ENCODE measurements around the gene PIGBOS1. TPM values are rescaled to one million over a fixed set of nuclear protein-coding genes. Genes with fewer than 3 reads are reported as not detected.

Gene PIGBOS1
- total RNA-seq, 1 donor from 2014 or later, result 8.9 TPM

GRCh38 chr15:55343168-55343567 is 24.2 kb upstream of the PIGBOS1 start:
- Mint-ChIP-seq H3K4me3 (ENCODE audit: unreplicated experiment) (no peak overlapping the region), H3K36me3 (ENCODE audit: low read depth, unreplicated experiment) (peaks cover 2% of the 10 kb centered on the region), H3K4me1 (ENCODE audit: low read depth, unreplicated experiment) (peaks cover 5% of the 10 kb centered on the region), H3K27ac (ENCODE audit: unreplicated experiment) (no peak overlapping the region), H3K9me3 (ENCODE audit: unreplicated experiment) (no peaks in the 10 kb centered on the region), H3K27me3 (ENCODE audit: low read depth, unreplicated experiment) (no peaks in the 10 kb centered on the region)
- Histone ChIP-seq H3K36me3 (ENCODE audit: insufficient read depth, low read length) (no peaks in the 10 kb centered on the region), H3K4me2 (ENCODE audit: low read length) (no peak overlapping the region), H3K79me2 (ENCODE audit: insufficient read depth, low read length) (no peaks in the 10 kb centered on the region), H3K4me3 (ENCODE audit: insufficient read depth, low read depth, low read length) (no peak overlapping the region), H3K9me3 (ENCODE audit: insufficient read depth, low read depth, low read length) (no peaks in the 10 kb centered on the region), H3K9ac (ENCODE audit: low read length) (no peak overlapping the region), H3K4me1 (ENCODE audit: insufficient read depth, low read length) (no peaks in the 10 kb centered on the region), H3K27ac (ENCODE audit: low read depth, low read length) (no peak overlapping the region), H3K27me3 (ENCODE audit: insufficient read depth, low read length) (no peaks in the 10 kb centered on the region), H2AFZ (ENCODE audit: low read depth, low read length) (no peak overlapping the region), H4K20me1 (ENCODE audit: insufficient read depth, low read length) (no peaks in the 10 kb centered on the region)
- FAIRE-seq, result no peak
- TF ChIP-seq, protein P1, sequence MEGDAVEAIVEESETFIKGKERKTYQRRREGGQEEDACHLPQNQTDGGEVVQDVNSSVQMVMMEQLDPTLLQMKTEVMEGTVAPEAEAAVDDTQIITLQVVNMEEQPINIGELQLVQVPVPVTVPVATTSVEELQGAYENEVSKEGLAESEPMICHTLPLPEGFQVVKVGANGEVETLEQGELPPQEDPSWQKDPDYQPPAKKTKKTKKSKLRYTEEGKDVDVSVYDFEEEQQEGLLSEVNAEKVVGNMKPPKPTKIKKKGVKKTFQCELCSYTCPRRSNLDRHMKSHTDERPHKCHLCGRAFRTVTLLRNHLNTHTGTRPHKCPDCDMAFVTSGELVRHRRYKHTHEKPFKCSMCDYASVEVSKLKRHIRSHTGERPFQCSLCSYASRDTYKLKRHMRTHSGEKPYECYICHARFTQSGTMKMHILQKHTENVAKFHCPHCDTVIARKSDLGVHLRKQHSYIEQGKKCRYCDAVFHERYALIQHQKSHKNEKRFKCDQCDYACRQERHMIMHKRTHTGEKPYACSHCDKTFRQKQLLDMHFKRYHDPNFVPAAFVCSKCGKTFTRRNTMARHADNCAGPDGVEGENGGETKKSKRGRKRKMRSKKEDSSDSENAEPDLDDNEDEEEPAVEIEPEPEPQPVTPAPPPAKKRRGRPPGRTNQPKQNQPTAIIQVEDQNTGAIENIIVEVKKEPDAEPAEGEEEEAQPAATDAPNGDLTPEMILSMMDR (IDR thresholded peaks at IDR 0.05; ENCODE audit: insufficient read depth, low read depth, low read length), result no peak
- TF ChIP-seq EZH2 (IDR thresholded peaks at IDR 0.05; ENCODE audit: insufficient read depth, low read length), result no peak
- DNase-seq (ENCODE audit: low read depth), result no peak

DNA sequence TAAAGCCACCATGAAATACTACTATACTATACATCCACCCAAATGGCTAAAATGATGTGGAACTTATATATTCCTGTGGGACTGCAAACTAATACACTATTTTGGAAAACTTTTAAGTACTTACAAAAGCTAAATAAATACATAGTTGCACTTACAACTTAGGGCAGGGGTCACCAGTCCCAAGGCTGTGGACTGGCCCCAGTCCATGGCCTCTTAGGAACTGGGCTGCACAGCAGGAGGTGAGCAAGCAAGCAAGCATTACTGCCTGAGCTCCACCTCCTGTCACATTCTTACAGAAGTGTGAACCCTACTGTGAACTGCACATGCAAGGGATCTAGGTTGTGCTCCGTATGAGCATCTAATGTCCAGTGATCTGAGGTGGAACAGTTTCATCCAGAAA is 18.2 kb upstream of the PIGBOS1 start:
- H3K9me3 ChIP-seq (ENCODE audit: insufficient read depth, low read depth, low read length), result no peaks in the 10 kb centered on the region
- Mint-ChIP-seq H3K27ac (ENCODE audit: unreplicated experiment) (no peak overlapping the region), H3K9me3 (ENCODE audit: unreplicated experiment) (no peaks in the 10 kb centered on the region), H3K36me3 (ENCODE audit: low read depth, unreplicated experiment) (peaks cover 4% of the 10 kb centered on the region), H3K4me3 (ENCODE audit: unreplicated experiment) (no peak overlapping the region), H3K4me1 (ENCODE audit: low read depth, unreplicated experiment) (no peaks in the 10 kb centered on the region), H3K27me3 (ENCODE audit: low read depth, unreplicated experiment) (no peaks in the 10 kb centered on the region)
- no peaks in the 10 kb centered on the region for H3K79me2 ChIP-seq (ENCODE audit: insufficient read depth, low read length)
- H2AFZ ChIP-seq (ENCODE audit: low read depth, low read length), result no peak overlapping the region
- no peak overlapping the region for H3K9ac ChIP-seq (ENCODE audit: low read length)
- H3K4me1 ChIP-seq (ENCODE audit: insufficient read depth, low read length), result no peaks in the 10 kb centered on the region
- H3K27me3 ChIP-seq (ENCODE audit: insufficient read depth, low read length), result no peaks in the 10 kb centered on the region
- no peak overlapping the region for H3K4me3 ChIP-seq (ENCODE audit: insufficient read depth, low read depth, low read length)
- TF ChIP-seq, protein P1 (IDR thresholded peaks at IDR 0.05; ENCODE audit: insufficient read depth, low read depth, low read length), result no peak
- no peak for TF ChIP-seq EZH2 (IDR thresholded peaks at IDR 0.05; ENCODE audit: insufficient read depth, low read length)
- no peaks in the 10 kb centered on the region for H4K20me1 ChIP-seq (ENCODE audit: insufficient read depth, low read length)
- H3K4me2 ChIP-seq (ENCODE audit: low read length), result no peak overlapping the region
- peaks cover 3% of the 10 kb centered on the region for H3K36me3 ChIP-seq (ENCODE audit: insufficient read depth, low read length)
- FAIRE-seq (no peak), DNase-seq (ENCODE audit: low read depth) (no peak)
- H3K27ac ChIP-seq (ENCODE audit: low read depth, low read length), result no peak overlapping the region

- Histone ChIP-seq H4K20me1 (ENCODE audit: insufficient read depth, low read length) (no peaks in the 10 kb centered on the region), H3K27ac (ENCODE audit: low read depth, low read length) (no peak overlapping the region), H3K36me3 (ENCODE audit: insufficient read depth, low read length) (peaks cover 3% of the 10 kb centered on the region), H3K9ac (ENCODE audit: low read length) (no peak overlapping the region), H3K27me3 (ENCODE audit: insufficient read depth, low read length) (no peaks in the 10 kb centered on the region), H3K4me3 (ENCODE audit: insufficient read depth, low read depth, low read length) (no peak overlapping the region), H3K9me3 (ENCODE audit: insufficient read depth, low read depth, low read length) (no peaks in the 10 kb centered on the region), H3K4me2 (ENCODE audit: low read length) (no peak overlapping the region), H2AFZ (ENCODE audit: low read depth, low read length) (no peak overlapping the region), H3K79me2 (ENCODE audit: insufficient read depth, low read length) (no peaks in the 10 kb centered on the region), H3K4me1 (ENCODE audit: insufficient read depth, low read length) (no peaks in the 10 kb centered on the region)
- DNase-seq (ENCODE audit: low read depth) (no peak), FAIRE-seq (no peak)
- Mint-ChIP-seq H3K27ac (ENCODE audit: unreplicated experiment) (no peak overlapping the region), H3K4me3 (ENCODE audit: unreplicated experiment) (no peak overlapping the region), H3K36me3 (ENCODE audit: low read depth, unreplicated experiment) (peaks cover 4% of the 10 kb centered on the region), H3K4me1 (ENCODE audit: low read depth, unreplicated experiment) (no peaks in the 10 kb centered on the region), H3K9me3 (ENCODE audit: unreplicated experiment) (no peaks in the 10 kb centered on the region), H3K27me3 (ENCODE audit: low read depth, unreplicated experiment) (no peaks in the 10 kb centered on the region)
- no peak for TF ChIP-seq EZH2 (IDR thresholded peaks at IDR 0.05; ENCODE audit: insufficient read depth, low read length)
- TF ChIP-seq, protein P1 (IDR thresholded peaks at IDR 0.05; ENCODE audit: insufficient read depth, low read depth, low read length), result no peak
Measured at GRCh38 chr15:55334997-55335396, 16.1 kb upstream of the PIGBOS1 start.

Measured in astrocyte (in vitro differentiated cells and primary cell).